ENCODE measurements around the gene GPR52. TPM values are rescaled to one million over a fixed set of nuclear protein-coding genes. Genes with fewer than 3 reads are reported as not detected.

GPR52 gene, protein sequence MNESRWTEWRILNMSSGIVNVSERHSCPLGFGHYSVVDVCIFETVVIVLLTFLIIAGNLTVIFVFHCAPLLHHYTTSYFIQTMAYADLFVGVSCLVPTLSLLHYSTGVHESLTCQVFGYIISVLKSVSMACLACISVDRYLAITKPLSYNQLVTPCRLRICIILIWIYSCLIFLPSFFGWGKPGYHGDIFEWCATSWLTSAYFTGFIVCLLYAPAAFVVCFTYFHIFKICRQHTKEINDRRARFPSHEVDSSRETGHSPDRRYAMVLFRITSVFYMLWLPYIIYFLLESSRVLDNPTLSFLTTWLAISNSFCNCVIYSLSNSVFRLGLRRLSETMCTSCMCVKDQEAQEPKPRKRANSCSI
- total RNA-seq: 10 to 100 TPM in 1 of 4 donors, 1 to 10 TPM in 3; 6.6 to 18.3 (median 9.4) TPM

DNA sequence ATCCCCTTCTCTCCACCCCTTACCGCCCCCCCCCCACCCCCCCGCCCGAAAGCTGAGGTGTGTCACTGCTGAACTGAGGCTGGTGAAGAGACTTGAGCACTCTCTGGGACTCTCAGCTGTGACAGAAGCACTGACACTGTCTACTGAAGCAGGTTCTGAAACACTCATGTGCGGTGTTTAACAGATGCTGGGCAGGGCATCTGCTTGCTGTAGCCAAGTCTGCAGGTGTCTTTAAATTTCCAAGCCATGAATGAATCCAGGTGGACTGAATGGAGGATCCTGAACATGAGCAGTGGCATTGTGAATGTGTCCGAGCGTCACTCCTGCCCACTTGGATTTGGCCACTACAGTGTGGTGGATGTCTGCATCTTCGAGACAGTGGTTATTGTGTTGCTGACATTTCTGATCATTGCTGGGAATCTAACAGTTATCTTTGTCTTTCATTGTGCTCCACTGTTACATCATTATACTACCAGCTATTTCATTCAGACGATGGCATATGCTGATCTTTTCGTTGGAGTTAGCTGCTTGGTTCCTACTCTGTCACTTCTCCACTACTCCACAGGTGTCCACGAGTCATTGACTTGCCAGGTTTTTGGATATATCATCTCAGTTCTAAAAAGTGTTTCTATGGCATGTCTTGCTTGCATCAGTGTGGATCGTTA is at the start of gene GPR52:
Gene GPR52, plus strand, starts transcription at position 99 of the 665 bp plus-strand sequence. Its CDS starts 148 bp downstream, at position 247.
- Histone ChIP-seq H3K36me3 (no peaks in the 10 kb centered on the region), H3K27ac (no peak within 1 kb of the TSS), H3K4me3 (replicated peaks in 1 of 3) (no peak within 1 kb of the TSS), H3K27me3 (no peaks in the 10 kb centered on the region), H3K4me1 (no peaks in the 10 kb centered on the region), H3K9me3 (no peaks in the 10 kb centered on the region)
- intact Hi-C loops (cut with DNase I): no loop called here
- DNase-seq: no peak
- 79% methylated on average over 11 of the region's 11 CpGs for WGBS, 2 donors
- TF ChIP-seq, protein P1, sequence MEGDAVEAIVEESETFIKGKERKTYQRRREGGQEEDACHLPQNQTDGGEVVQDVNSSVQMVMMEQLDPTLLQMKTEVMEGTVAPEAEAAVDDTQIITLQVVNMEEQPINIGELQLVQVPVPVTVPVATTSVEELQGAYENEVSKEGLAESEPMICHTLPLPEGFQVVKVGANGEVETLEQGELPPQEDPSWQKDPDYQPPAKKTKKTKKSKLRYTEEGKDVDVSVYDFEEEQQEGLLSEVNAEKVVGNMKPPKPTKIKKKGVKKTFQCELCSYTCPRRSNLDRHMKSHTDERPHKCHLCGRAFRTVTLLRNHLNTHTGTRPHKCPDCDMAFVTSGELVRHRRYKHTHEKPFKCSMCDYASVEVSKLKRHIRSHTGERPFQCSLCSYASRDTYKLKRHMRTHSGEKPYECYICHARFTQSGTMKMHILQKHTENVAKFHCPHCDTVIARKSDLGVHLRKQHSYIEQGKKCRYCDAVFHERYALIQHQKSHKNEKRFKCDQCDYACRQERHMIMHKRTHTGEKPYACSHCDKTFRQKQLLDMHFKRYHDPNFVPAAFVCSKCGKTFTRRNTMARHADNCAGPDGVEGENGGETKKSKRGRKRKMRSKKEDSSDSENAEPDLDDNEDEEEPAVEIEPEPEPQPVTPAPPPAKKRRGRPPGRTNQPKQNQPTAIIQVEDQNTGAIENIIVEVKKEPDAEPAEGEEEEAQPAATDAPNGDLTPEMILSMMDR (IDR thresholded peaks at IDR 0.05): no peak
- TF ChIP-seq POLR2A (IDR thresholded peaks at IDR 0.05): no peak

DNA sequence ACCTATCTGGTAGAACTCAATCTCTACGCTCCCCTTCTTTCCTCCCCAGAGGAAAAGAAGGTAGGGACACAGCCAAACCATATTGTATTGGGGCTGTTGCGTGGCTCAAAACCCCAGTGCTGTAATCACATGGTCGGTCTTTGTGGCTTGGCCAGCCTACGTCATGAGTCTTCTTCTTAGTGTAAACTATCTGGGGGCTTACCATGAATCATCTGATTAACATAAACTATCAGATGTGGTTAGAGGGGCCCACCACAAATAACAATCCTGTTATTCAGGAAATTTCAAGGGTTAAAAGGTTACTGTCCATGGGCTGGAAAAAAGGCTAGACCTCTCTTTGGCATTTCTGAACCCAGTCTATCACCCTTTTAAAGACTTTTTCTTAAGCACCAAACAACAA is 49.5 kb upstream of the GPR52 start:
- H3K9me3 ChIP-seq: no peaks in the 10 kb centered on the region
- DNase-seq: no peak
- 87 to 92% methylated on average over 4 of the region's 4 CpGs for WGBS, 2 donors
- no peaks in the 10 kb centered on the region for H3K36me3 ChIP-seq
- TF ChIP-seq POLR2A (IDR thresholded peaks at IDR 0.05): no peak
- TF ChIP-seq, protein P1 (IDR thresholded peaks at IDR 0.05): no peak
- no peak overlapping the region for H3K27ac ChIP-seq
- H3K4me1 ChIP-seq: peaks cover 0 to 3% of the 10 kb centered on the region in 2 donors
- intact Hi-C loops (cut with DNase I): no loop called here
- no peak overlapping the region for H3K4me3 ChIP-seq (replicated peaks in 1 of 3)
- H3K27me3 ChIP-seq: no peaks in the 10 kb centered on the region

DNA sequence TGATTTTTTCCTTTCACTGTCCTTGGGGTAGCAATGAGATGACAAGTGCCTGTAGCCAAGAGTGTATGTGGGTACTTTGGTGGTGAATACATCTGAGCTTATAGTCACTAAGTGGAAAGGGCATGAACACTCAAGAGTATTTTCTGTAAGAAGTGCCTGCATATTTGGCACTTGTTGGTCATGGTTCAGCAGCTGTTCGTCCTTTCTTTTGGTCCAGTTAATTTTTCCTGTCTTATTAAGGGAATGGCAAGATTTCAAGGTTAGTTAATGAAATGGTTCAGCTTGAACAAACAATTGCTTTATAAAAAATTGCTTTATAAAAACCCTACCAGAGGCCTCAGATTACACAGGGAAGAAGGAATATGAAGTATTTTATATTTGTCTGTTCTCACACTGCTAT is 48.6 kb upstream of the GPR52 start:
- Histone ChIP-seq H3K27me3 (no peaks in the 10 kb centered on the region), H3K36me3 (no peaks in the 10 kb centered on the region), H3K9me3 (no peaks in the 10 kb centered on the region), H3K4me1 (peaks cover 0 to 3% of the 10 kb centered on the region in 2 donors), H3K27ac (no peak overlapping the region), H3K4me3 (replicated peaks in 1 of 3) (no peak overlapping the region)
- intact Hi-C loops (cut with DNase I): no loop called here
- 33 to 42% methylated on average over 1 of the region's 1 CpG for WGBS, 2 donors
- TF ChIP-seq, protein P1 (IDR thresholded peaks at IDR 0.05): no peak
- no peak for TF ChIP-seq POLR2A (IDR thresholded peaks at IDR 0.05)
- DNase-seq: no peak

DNA sequence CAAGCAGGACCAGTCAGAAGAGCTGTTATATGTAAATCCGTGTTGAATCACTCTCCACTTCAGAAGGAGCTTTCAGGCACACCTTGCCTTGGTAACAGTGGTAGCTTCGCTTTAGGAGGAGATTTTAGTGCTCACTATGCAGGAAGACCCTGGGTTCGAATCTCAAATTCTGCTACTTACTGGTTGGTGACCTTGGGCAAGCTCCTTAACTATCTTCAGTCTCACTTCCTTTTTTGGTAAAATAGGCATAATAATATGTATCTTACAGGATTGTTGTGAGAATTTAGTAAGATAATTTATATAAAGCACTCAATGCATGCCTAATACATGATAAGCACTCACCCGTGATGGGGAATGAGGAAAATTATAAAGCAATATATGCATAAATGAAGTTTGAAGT is 46.7 kb upstream of the GPR52 start:
- TF ChIP-seq, protein P1 (IDR thresholded peaks at IDR 0.05): no peak
- no peak for TF ChIP-seq POLR2A (IDR thresholded peaks at IDR 0.05)
- no peak for DNase-seq
- Histone ChIP-seq H3K4me3 (replicated peaks in 1 of 3) (no peak overlapping the region), H3K4me1 (peaks cover 0 to 3% of the 10 kb centered on the region in 2 donors), H3K36me3 (no peaks in the 10 kb centered on the region), H3K27ac (no peak overlapping the region), H3K27me3 (no peaks in the 10 kb centered on the region), H3K9me3 (no peaks in the 10 kb centered on the region)
- intact Hi-C loops (cut with DNase I): no loop called here
- WGBS, 2 donors: 95% methylated on average over 4 of the region's 4 CpGs

DNA sequence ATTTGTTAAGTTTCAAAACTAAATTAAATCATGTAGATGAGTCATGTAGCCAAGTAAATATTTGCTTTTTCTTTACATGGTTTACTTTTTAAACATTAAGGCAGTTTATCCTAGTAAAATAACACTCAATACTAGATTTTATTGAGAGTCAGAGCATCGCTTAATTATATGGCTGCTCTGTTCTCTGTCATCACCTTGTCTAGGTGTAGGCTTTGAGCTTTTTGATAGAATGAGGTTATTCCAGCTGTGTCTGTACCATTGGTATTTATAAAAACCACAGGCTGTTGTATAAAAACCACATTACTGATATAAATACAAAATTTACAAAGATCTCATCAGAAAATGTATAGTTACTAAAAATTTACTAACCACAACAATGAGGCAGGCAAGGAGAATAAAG is 42.5 kb upstream of the GPR52 start:
- no peaks in the 10 kb centered on the region for H3K36me3 ChIP-seq
- no peak for DNase-seq
- H3K27ac ChIP-seq: no peak overlapping the region
- WGBS, 2 donors: 95 to 100% methylated on average over 1 of the region's 1 CpG
- no peak for TF ChIP-seq POLR2A (IDR thresholded peaks at IDR 0.05)
- TF ChIP-seq, protein P1 (IDR thresholded peaks at IDR 0.05): no peak
- H3K9me3 ChIP-seq: no peaks in the 10 kb centered on the region
- no peak overlapping the region for H3K4me3 ChIP-seq (replicated peaks in 1 of 3)
- no peaks in the 10 kb centered on the region for H3K27me3 ChIP-seq
- intact Hi-C loops (cut with DNase I): no loop called here
- H3K4me1 ChIP-seq: no peaks in the 10 kb centered on the region
